GM12875 (cell line): ENCODE measurements around the gene HEPACAM.

Experiments used
- H3K4me3 ChIP-seq: one replicate; pipeline ENCODE4 v1.5.1; 2011; ENCODE audit warnings: low read depth, low read length, control low read depth
- CTCF ChIP-seq: IDR thresholded peaks from 2 replicates; pipeline ENCODE4 v1.5.1; 2011; ENCODE audit warnings: low read depth, mild to moderate bottlenecking, control low read depth, inconsistent platforms, low read length, moderate library complexity, borderline replicate concordance; ENCODE audit not compliant: insufficient read depth

Gene HEPACAM

GRCh38 chr11:124874571-124875255, 61.1 kb downstream of the HEPACAM start:
- no peak for TF ChIP-seq CTCF

GRCh38 chr11:124873951-124874350, 61.9 kb downstream of the HEPACAM start:
- TF ChIP-seq CTCF, result no peak
- H3K4me3 ChIP-seq, result no peak overlapping the region

More at GRCh38 chr11:124874571-124875255, 61.1 kb downstream of the HEPACAM start:
- no peak overlapping the region for H3K4me3 ChIP-seq

- no peak for TF ChIP-seq CTCF
- no peak overlapping the region for H3K4me3 ChIP-seq
These were observed 63.1 kb downstream of the HEPACAM start for GRCh38 chr11:124872741-124873140.

- no peak for TF ChIP-seq CTCF
- no peak overlapping the region for H3K4me3 ChIP-seq
These were observed 63.6 kb downstream of the HEPACAM start for GRCh38 chr11:124872280-124872679.

- no peak for TF ChIP-seq CTCF
These were observed 65.4 kb downstream of the HEPACAM start for GRCh38 chr11:124870430-124870829.

GRCh38 chr11:124869856-124870387, 65.9 kb downstream of the HEPACAM start:
- H3K4me3 ChIP-seq, result no peak overlapping the region
- no peak for TF ChIP-seq CTCF

More at GRCh38 chr11:124870430-124870829, 65.4 kb downstream of the HEPACAM start:
- no peak overlapping the region for H3K4me3 ChIP-seq

- no peak for TF ChIP-seq CTCF
- H3K4me3 ChIP-seq, result no peak overlapping the region
These were observed 66.5 kb downstream of the HEPACAM start for GRCh38 chr11:124869331-124869730.
